ENCODE results near the gene ANK3.

The ANK3 gene

GRCh38 chr10:60021361-60021760 is 368.3 kb downstream of the ANK3 start:
- DNase-seq: no peak

- DNase-seq: no peak
Observed at GRCh38 chr10:60016794-60017193, 372.9 kb downstream of the ANK3 start.

GRCh38 chr10:60009710-60010383 is 379.8 kb downstream of the ANK3 start:
- no peak for DNase-seq

GRCh38 chr10:60009276-60009675 is 380.4 kb downstream of the ANK3 start:
- no peak for DNase-seq

- no peak for DNase-seq
Observed at GRCh38 chr10:60008816-60009215, 380.9 kb downstream of the ANK3 start.

GRCh38 chr10:60006062-60006461 is 383.6 kb downstream of the ANK3 start:
- peak; percentile 27 for DNase-seq

- peak; percentile 6 for DNase-seq
Observed at GRCh38 chr10:60003651-60004523, 385.8 kb downstream of the ANK3 start.

GRCh38 chr10:60000747-60001146 is 388.9 kb downstream of the ANK3 start:
- no peak for DNase-seq

GRCh38 chr10:59997827-59998525 is 391.7 kb downstream of the ANK3 start:
- no peak for DNase-seq

GRCh38 chr10:59995862-59996261 is 393.8 kb downstream of the ANK3 start:
- no peak for DNase-seq

GRCh38 chr10:59993931-59994330 is 395.7 kb downstream of the ANK3 start:
- DNase-seq: no peak

GRCh38 chr10:59991661-59992060 is 398.0 kb downstream of the ANK3 start:
- DNase-seq: peak; percentile 51

GRCh38 chr10:59991117-59991516 is 398.6 kb downstream of the ANK3 start:
- no peak for DNase-seq

GRCh38 chr10:59985639-59986038 is 404.0 kb downstream of the ANK3 start:
- no peak for DNase-seq

GRCh38 chr10:59984415-59984814 is 405.3 kb downstream of the ANK3 start:
- no peak for DNase-seq

- DNase-seq: no peak
Observed at GRCh38 chr10:59980356-59980755, 409.3 kb downstream of the ANK3 start.

- DNase-seq: no peak
Observed at GRCh38 chr10:59977486-59977885, 412.2 kb downstream of the ANK3 start.

- DNase-seq: no peak
Observed at GRCh38 chr10:59976909-59977308, 412.8 kb downstream of the ANK3 start.

Data from fibroblast of skin of right biceps (primary cell).